HepG2 (cell line): ENCODE measurements around the gene CILP2. TPM values are rescaled to one million over a fixed set of nuclear protein-coding genes. Genes with fewer than 3 reads are reported as not detected.

Experiments
- ATAC-seq: fragments of 200-7000 bp; cut with Tn5 transposase; 3 replicates; pipeline ENCODE4 v1.9.1; 2020; ENCODE audit warnings: mild to moderate bottlenecking, moderate library complexity
- Bru-seq: library from RNA; stranded (reverse); fragments of 400-500 nt; gene quantifications from one replicate; lab custom pipeline; 2021; lab: Mats Ljungman, UMichigan
- BruChase-seq, 2 experiments: library from RNA; stranded (reverse); fragments of 400-500 nt; gene quantifications; one replicate each; lab custom pipeline; 2021; lab: Mats Ljungman, UMichigan
- BruUV-seq: library from RNA; stranded (reverse); fragments of 400-500 nt; replicated peaks from 2 replicates; lab custom pipeline; 2021; lab: Mats Ljungman, UMichigan
- CTCF ChIA-PET: fragments of 300-600 bp; formaldehyde crosslinking; extraction: SDS; loops from one replicate; lab custom pipeline; 2021; ENCODE audit warnings: low total read pairs, inconsistent platforms, low intra/inter-chr PET ratio; lab: Yijun Ruan, JAX
- POLR2A ChIA-PET: fragments of 350-600 bp; sonication (Branson Sonifier 250); formaldehyde crosslinking; loops from one replicate; lab custom pipeline; 2020; ENCODE audit warnings: antibody characterized with exemption, inconsistent platforms; lab: Yijun Ruan, JAX
- DNase-seq: peaks from one replicate; pipeline ENCODE4 v3.0.0-alpha.2; 2015; ENCODE audit warnings: low spot score
- FAIRE-seq: peaks from 3 replicates; lab custom pipeline; 2011; peaks lifted over from hg19 to GRCh38; lab: Jason Lieb, UNC
- H2AFZ ChIP-seq: one replicate; pipeline ENCODE4 v1.6.1; 2011; ENCODE audit warnings: low read length, inconsistent platforms
- H3K27ac ChIP-seq: fragments of 300-600 bp; 3 replicates; pipeline ENCODE4 v1.8.0; 2011; ENCODE audit warnings: mixed run types, mild to moderate bottlenecking, mixed read lengths, low read length, inconsistent platforms; ENCODE audit not compliant: insufficient read depth; ENCODE audit errors: extremely low read length
- H3K27me3 ChIP-seq, 2 experiments: fragments of 200-600 bp in 1 of 2; 2 replicates in 1 of 2; 3 replicates in 1 of 2; pipeline versions ENCODE4 v1.6.0 to v1.8.0; 2011; ENCODE audit warnings: low read length in 2 of 2, mild to moderate bottlenecking in 2 of 2, moderate library complexity in 2 of 2, inconsistent platforms in 1 of 2; ENCODE audit not compliant: insufficient read depth in 2 of 2, control insufficient read depth in 1 of 2
- H3K36me3 ChIP-seq, 2 experiments: fragments of 200-600 bp in 1 of 2; replicated peaks in 1 of 2; 2 replicates in 1 of 2; 3 replicates in 1 of 2; pipeline versions ENCODE4 v1.5.1 to v1.8.0; 2011; ENCODE audit warnings: low read length in 2 of 2, inconsistent platforms in 1 of 2; ENCODE audit not compliant: insufficient read depth in 2 of 2, control insufficient read depth in 1 of 2
- H3K4me1 ChIP-seq: 2 replicates; pipeline ENCODE4 v1.5.1; 2012; ENCODE audit warnings: low read length, inconsistent platforms; ENCODE audit not compliant: insufficient read depth
- H3K4me2 ChIP-seq: 2 replicates; pipeline ENCODE4 v1.6.0; 2011; ENCODE audit warnings: low read depth, low read length, inconsistent platforms
- H3K4me3 ChIP-seq, 3 experiments: fragments of 200-600 bp in 1 of 3; sonication (generic), shearing (Covaris generic) in 1 of 3; replicated peaks in 1 of 3; 2 replicates each; pipeline ENCODE4 v1.5.1; 2011 to 2016; ENCODE audit warnings: low read length in 3 of 3, inconsistent platforms in 2 of 3, low read depth in 2 of 3, mild to moderate bottlenecking in 2 of 3, control low read depth in 1 of 3, mixed read lengths in 1 of 3; ENCODE audit not compliant: insufficient read depth in 1 of 3
- H3K79me2 ChIP-seq: one replicate; pipeline ENCODE4 v1.6.1; 2011; ENCODE audit warnings: low read length, inconsistent platforms; ENCODE audit not compliant: insufficient read depth
- H3K9ac ChIP-seq: 2 replicates; pipeline ENCODE4 v1.6.0; 2011; ENCODE audit warnings: mild to moderate bottlenecking, low read depth, low read length, inconsistent platforms; ENCODE audit not compliant: insufficient read depth
- H3K9me3 ChIP-seq: 2 replicates; pipeline ENCODE4 v1.5.1; 2012; ENCODE audit warnings: mild to moderate bottlenecking, low read length
- H4K20me1 ChIP-seq: 2 replicates; pipeline ENCODE4 v1.6.0; 2011; ENCODE audit warnings: inconsistent platforms, mild to moderate bottlenecking, low read length, moderate library complexity; ENCODE audit not compliant: insufficient read depth
- AGO2 ChIP-seq: fragments of 200-400 bp; formaldehyde crosslinking; optimal IDR thresholded peaks from 2 replicates; pipeline ENCODE3; 2017; ENCODE audit warnings: mild to moderate bottlenecking, low read depth, low read length, moderate library complexity
- CBX5 ChIP-seq: sonication (generic); formaldehyde crosslinking; IDR thresholded peaks from 2 replicates; pipeline ENCODE4 v1.4.0; 2020; ENCODE audit warnings: missing genetic modification reagents, borderline replicate concordance
- CC2D1A ChIP-seq: sonication (generic); formaldehyde crosslinking; IDR thresholded peaks from 2 replicates; pipeline ENCODE4 v1.8.1; 2023; ENCODE audit warnings: mild to moderate bottlenecking, missing genetic modification reagents
- DMAP1 ChIP-seq: IDR thresholded peaks from 2 replicates; pipeline ENCODE4 v1.6.1; 2016
- HIC2 ChIP-seq: sonication (generic); formaldehyde crosslinking; IDR thresholded peaks from 2 replicates; pipeline ENCODE4 v1.9.0; 2022; ENCODE audit warnings: low read depth, missing genetic modification reagents
- KDM2A ChIP-seq: sonication (generic); formaldehyde crosslinking; IDR thresholded peaks from 2 replicates; pipeline ENCODE4 v1.4.0; 2020; ENCODE audit warnings: low read depth, missing genetic modification reagents, borderline replicate concordance
- MIXL1 ChIP-seq: IDR thresholded peaks from 2 replicates; pipeline ENCODE4 v1.6.1; 2016
- MTF1 ChIP-seq: sonication (generic); formaldehyde crosslinking; IDR thresholded peaks from 2 replicates; pipeline ENCODE4 v1.5.0; 2020; ENCODE audit warnings: missing genetic modification reagents
- TCF7 ChIP-seq: sonication (generic); IDR thresholded peaks from 2 replicates; pipeline ENCODE4 v1.6.1; 2016; ENCODE audit warnings: antibody characterized with exemption, low read depth
- ZBTB3 ChIP-seq: sonication (generic); formaldehyde crosslinking; IDR thresholded peaks from 2 replicates; pipeline ENCODE4 v1.4.0; 2020; ENCODE audit warnings: low read depth, mild to moderate bottlenecking, moderate library complexity, missing genetic modification reagents, borderline replicate concordance
- ZNF350 ChIP-seq: sonication (generic); formaldehyde crosslinking; IDR thresholded peaks from 2 replicates; pipeline ENCODE4 v1.4.0; 2020; ENCODE audit warnings: mild to moderate bottlenecking, low read depth, missing genetic modification reagents, borderline replicate concordance
- ZNF501 ChIP-seq: sonication (generic); formaldehyde crosslinking; IDR thresholded peaks from 2 replicates; pipeline ENCODE4 v1.5.1; 2020; ENCODE audit warnings: mild to moderate bottlenecking, moderate library complexity, missing genetic modification reagents
- WGBS: methylation state at CpG from one replicate; pipeline ENCODE4 v1.1.6; 2017; ENCODE audit warnings: low lambda C conversion rate; 5-methylcytosine and 5-hydroxymethylcytosine counted together
- in situ Hi-C: cut with HindIII; loops from 2 replicates; pipeline ENCODE4 v1.10.0; 2017; ENCODE audit warnings: low pct_unique_long_range_greater_than_20kb; ENCODE audit not compliant: extremely low pct_ligation_motif_present
- intact Hi-C: fragments of 100-400 bp; cut with micrococcal nuclease; formaldehyde crosslinking; loops from one replicate; pipeline ENCODE4 v1.10.0; 2022; ENCODE audit not compliant: unreplicated experiment
- long read RNA-seq, 2 experiments: library from RNA in 1 of 2; library from polyadenylated mRNA in 1 of 2; stranded (forward) in 1 of 2; unstranded in 1 of 2; transcript quantifications; one replicate each; pipeline ENCODE4 v2.0.0, GENCODE V29; 2019 to 2022
- polyA minus RNA-seq, 3 experiments: library from RNA; depleted of rRNA, polyadenylated mRNA; stranded (reverse); fragments of >200 nt; gene quantifications; 2 replicates each; pipeline ENCODE4 v1.2.3, GENCODE V29; 2011; ENCODE audit warnings: low replicate concordance in 1 of 3
- polyA plus RNA-seq, 8 experiments: library from polyadenylated mRNA; depleted of rRNA in 3 of 8; stranded (reverse) in 7 of 8; unstranded in 1 of 8; fragments of >200 nt; fragmentation: Illumina TruSeq in 4 of 8; extraction: Trizol in 4 of 8; gene quantifications; 2 replicates each; pipeline versions ENCODE4 v1.2.1 to v1.2.3, GENCODE V29; 2011 to 2016; ENCODE audit warnings: low read depth in 4 of 8, missing spikeins in 1 of 8, mixed read lengths in 1 of 8; ENCODE audit not compliant: insufficient read depth in 1 of 8
- total RNA-seq, 5 experiments: library from RNA; depleted of rRNA; stranded (reverse); fragments of >200 nt; fragmentation: Illumina TruSeq; extraction: Trizol; gene quantifications; 2 replicates each; pipeline ENCODE4 v1.2.3, GENCODE V29; 2016; ENCODE audit warnings: low read depth in 1 of 5

CILP2 gene
- total RNA-seq (2016; rRNA removed; fragmentation: Illumina TruSeq; extraction: Trizol) (0.09 TPM in 1 of 2 replicates, not detected in the other), polyA plus RNA-seq (2011; rRNA removed) (0.18 and 0.37 TPM in 2 replicates), polyA minus RNA-seq (2011; rRNA and poly(A)+ RNA removed; ENCODE audit: low replicate concordance) (0.20 and 0.30 TPM in 2 replicates), Bru-seq, nascent RNA (percentile 21 among the genes with signal in this experiment), BruChase-seq, experiment 1, labeled RNA remaining after a 6-hour chase (percentile 33 among the genes with signal in this experiment), BruChase-seq, experiment 2, labeled RNA remaining after a 2-hour chase (percentile 19 among the genes with signal in this experiment)
- total RNA-seq (2016; cell fraction: cytosol; rRNA removed; fragmentation: Illumina TruSeq; extraction: Trizol; ENCODE audit: low read depth): not detected in 2 replicates
- total RNA-seq (2016; cell fraction: insoluble cytoplasmic fraction; rRNA removed; fragmentation: Illumina TruSeq; extraction: Trizol): 0.15 TPM in 1 of 2 replicates, not detected in the other
- not detected in 2 replicates for total RNA-seq (2016; cell fraction: membrane; rRNA removed; fragmentation: Illumina TruSeq; extraction: Trizol)
- 0.16 and 0.19 TPM in 2 replicates for total RNA-seq (2016; cell fraction: nucleus; rRNA removed; fragmentation: Illumina TruSeq; extraction: Trizol)
- 0.16 and 0.19 TPM in 2 replicates for polyA plus RNA-seq (2011; cell fraction: cytosol; rRNA removed)
- polyA plus RNA-seq (2011; cell fraction: nucleus; rRNA removed): 0.66 and 0.74 TPM in 2 replicates
- 0.31 and 0.51 TPM in 2 replicates for polyA plus RNA-seq (2012)
- polyA plus RNA-seq (2016; cell fraction: cytosol; fragmentation: Illumina TruSeq; extraction: Trizol; ENCODE audit: low read depth): not detected in 2 replicates
- polyA plus RNA-seq (2016; cell fraction: insoluble cytoplasmic fraction; fragmentation: Illumina TruSeq; extraction: Trizol; ENCODE audit: low read depth): 0.05 and 0.12 TPM in 2 replicates
- polyA plus RNA-seq (2016; cell fraction: membrane; fragmentation: Illumina TruSeq; extraction: Trizol; ENCODE audit: low read depth): not detected in 2 replicates
- polyA plus RNA-seq (2016; cell fraction: nucleus; fragmentation: Illumina TruSeq; extraction: Trizol; ENCODE audit: insufficient read depth, low read depth): 0.35 and 0.44 TPM in 2 replicates
- polyA minus RNA-seq (2011; cell fraction: cytosol; rRNA and poly(A)+ RNA removed): 0.26 and 0.30 TPM in 2 replicates
- polyA minus RNA-seq (2011; cell fraction: nucleus; rRNA and poly(A)+ RNA removed): 0.26 and 0.37 TPM in 2 replicates
- long read RNA-seq, experiment 1: 0 reads
- long read RNA-seq, experiment 2: 0 reads

- no TSS peak for BruUV-seq
- peaks cover 0 to 9% of the 10 kb centered on the region in 2 experiments; a peak in 1 of 5 replicates for H3K27me3 ChIP-seq
- H3K9ac ChIP-seq: peak within 1 kb of the TSS; percentile 15; the same call in 1 of the 2 replicates
- ChIA-PET POLR2A (no interaction called here), CTCF (no interaction called here)
- no peaks in the 10 kb centered on the region for H4K20me1 ChIP-seq
- 0 out of 2 replicates have a peak, but pooled peaks cover 5% of the 10 kb centered on the region for H3K4me1 ChIP-seq
- no peak for FAIRE-seq
- peak within 1 kb of the TSS; percentile 50 for H3K4me2 ChIP-seq
- H3K27ac ChIP-seq: no peak within 1 kb of the TSS
- no peaks in the 10 kb centered on the region for H3K79me2 ChIP-seq
- intact Hi-C loops: no loop called here
- ATAC-seq: peak; percentile 28
- in situ Hi-C loops: loop anchor here (5.0 to 25.0 kb wide), 2 partner anchors 104 to 424 kb away; partner anchors contain the start of gene GMIP
- H3K4me3 ChIP-seq: peak within 1 kb of the TSS; percentile 6 to 61 (median 16); a peak in 3 of 6 replicates
- no peak for DNase-seq
- no peaks in the 10 kb centered on the region for H3K9me3 ChIP-seq
- no peaks in the 10 kb centered on the region for H3K36me3 ChIP-seq
- 42% methylated on average over 15 of the region's 56 CpGs for WGBS
- H2AFZ ChIP-seq: no peak within 1 kb of the TSS
- TF ChIP-seq AGO2 (peak; percentile 40), CC2D1A (CRISPR knock-in tag) (no peak), ZNF350 (CRISPR knock-in tag) (peak; percentile 25; the same call in 1 of the 2 replicates), CBX5 (no peak), TCF7 (no peak), MTF1 (CRISPR knock-in tag) (no peak), ZBTB3 (no peak), KDM2A (CRISPR knock-in tag) (peak; percentile 60; the same call in 1 of the 2 replicates), HIC2 (CRISPR knock-in tag) (no peak), MIXL1 (no peak), DMAP1 (CRISPR knock-in tag) (no peak), ZNF501 (CRISPR knock-in tag) (peak; percentile 22; the same call in 1 of the 2 replicates)
Observed at GRCh38 chr19:19538061-19538784, at the start of gene CILP2. CILP2 (plus strand) TSS chr19:19538265; CDS start chr19:19538350, 85 bp downstream.
